ENCODE data around the gene EEF2K. TPM values are rescaled to one million over a fixed set of nuclear protein-coding genes. Genes with fewer than 3 reads are reported as not detected.

EEF2K gene
- total and polyA plus RNA-seq, 2 of the 13 experiments (the other 11 are each of a cell fraction or from before 2014, with no cell fraction given), result 22.0 to 23.8 TPM

DNA sequence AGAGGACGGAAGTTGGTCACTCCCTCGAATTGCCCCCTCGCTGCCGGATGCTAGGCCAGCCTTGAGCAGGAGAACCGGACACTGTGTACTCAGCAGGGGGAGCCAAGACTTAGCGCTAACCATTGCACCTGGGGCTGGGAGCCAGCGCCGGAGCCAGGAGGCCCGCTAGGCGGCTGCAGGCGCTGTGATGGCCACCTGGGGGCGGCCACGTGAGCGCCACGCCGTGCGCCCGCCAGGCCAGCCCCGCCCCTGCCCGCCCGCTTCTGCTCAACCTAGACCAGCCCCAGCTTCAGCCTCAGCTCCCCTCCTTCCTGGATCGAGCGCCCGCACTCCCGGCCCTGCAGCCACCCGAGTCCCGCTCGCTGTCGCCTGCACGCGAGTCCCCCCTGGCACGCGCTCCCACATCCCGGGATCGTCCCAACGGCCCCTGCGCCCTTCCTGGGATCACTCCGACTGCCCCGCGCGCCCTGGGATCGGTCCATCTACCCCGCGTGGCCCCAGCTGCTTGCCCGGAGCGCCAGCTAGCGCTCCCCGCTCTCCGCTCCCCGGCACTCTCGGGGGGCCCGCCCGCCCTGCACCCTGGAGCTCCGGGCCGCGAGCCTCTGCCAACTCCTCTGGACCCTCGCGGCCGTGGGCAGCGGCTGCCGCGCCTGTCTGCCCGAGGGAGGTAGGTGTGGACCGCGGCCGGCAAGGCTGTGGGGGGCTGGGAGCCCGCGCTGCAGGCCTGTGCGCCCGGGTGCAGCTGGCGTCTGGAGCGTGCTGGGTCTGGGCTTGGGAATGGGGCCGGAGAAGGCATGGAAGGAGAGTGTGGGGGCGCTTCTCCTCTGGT lies at the start of gene EEF2K (continued):
- TF ChIP-seq ZNF136 (CRISPR knock-in tag; IDR thresholded peaks at IDR 0.05; ENCODE audit: low read depth) (0 out of 2 replicates have a peak, but pooled peaks have one; percentile 66), RBM39 (IDR thresholded peaks at IDR 0.05; ENCODE audit: low read depth, low read length, poor library complexity, severe bottlenecking) (peak; percentile 34), ZNF709 (CRISPR knock-in tag; IDR thresholded peaks at IDR 0.05) (peak; percentile 98; the same call in 1 of the 2 replicates), ERF (CRISPR knock-in tag; IDR thresholded peaks at IDR 0.05) (peak; percentile 99), ZZZ3 (CRISPR knock-in tag; IDR thresholded peaks at IDR 0.05; ENCODE audit: borderline replicate concordance) (0 out of 2 replicates have a peak, but pooled peaks have one; percentile 58), SOX5 (CRISPR knock-in tag; IDR thresholded peaks at IDR 0.05; ENCODE audit: borderline replicate concordance) (peak; percentile 86), ZNF160 (CRISPR knock-in tag; IDR thresholded peaks at IDR 0.05) (peak; percentile 94; the same call in 1 of the 2 replicates), ZNF124 (CRISPR knock-in tag; IDR thresholded peaks at IDR 0.05) (peak; percentile 95; the same call in 1 of the 2 replicates), KLF6 (CRISPR knock-in tag; IDR thresholded peaks at IDR 0.05) (peak; percentile 95), ZSCAN25 (CRISPR knock-in tag; IDR thresholded peaks at IDR 0.05) (peak; percentile 96), ZNF562 (CRISPR knock-in tag; IDR thresholded peaks at IDR 0.05; ENCODE audit: borderline replicate concordance) (no peak), ZNF253 (CRISPR knock-in tag; IDR thresholded peaks at IDR 0.05; ENCODE audit: borderline replicate concordance) (peak; percentile 79; the same call in 1 of the 2 replicates), HMGA1 (CRISPR knock-in tag; conservative IDR thresholded peaks at IDR 0.05) (no peak), TOPORS (CRISPR knock-in tag; IDR thresholded peaks at IDR 0.05) (peak; percentile 97), ZNF652 (CRISPR knock-in tag; IDR thresholded peaks at IDR 0.05; ENCODE audit: borderline replicate concordance, low read depth) (no peak), ZFP41 (CRISPR knock-in tag; IDR thresholded peaks at IDR 0.05; ENCODE audit: borderline replicate concordance) (peak; percentile 95), RFXAP (CRISPR knock-in tag; IDR thresholded peaks at IDR 0.05; ENCODE audit: borderline replicate concordance) (peak; percentile 97), JDP2 (CRISPR knock-in tag; IDR thresholded peaks at IDR 0.05; ENCODE audit: borderline replicate concordance) (no peak; the same call in 1 of the 2 replicates)
- TF ChIP-seq, protein P1, sequence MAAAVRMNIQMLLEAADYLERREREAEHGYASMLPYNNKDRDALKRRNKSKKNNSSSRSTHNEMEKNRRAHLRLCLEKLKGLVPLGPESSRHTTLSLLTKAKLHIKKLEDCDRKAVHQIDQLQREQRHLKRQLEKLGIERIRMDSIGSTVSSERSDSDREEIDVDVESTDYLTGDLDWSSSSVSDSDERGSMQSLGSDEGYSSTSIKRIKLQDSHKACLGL (CRISPR knock-in tag; IDR thresholded peaks at IDR 0.05), result peak; percentile 77; the same call in 1 of the 2 replicates
- TF ChIP-seq, protein P2, sequence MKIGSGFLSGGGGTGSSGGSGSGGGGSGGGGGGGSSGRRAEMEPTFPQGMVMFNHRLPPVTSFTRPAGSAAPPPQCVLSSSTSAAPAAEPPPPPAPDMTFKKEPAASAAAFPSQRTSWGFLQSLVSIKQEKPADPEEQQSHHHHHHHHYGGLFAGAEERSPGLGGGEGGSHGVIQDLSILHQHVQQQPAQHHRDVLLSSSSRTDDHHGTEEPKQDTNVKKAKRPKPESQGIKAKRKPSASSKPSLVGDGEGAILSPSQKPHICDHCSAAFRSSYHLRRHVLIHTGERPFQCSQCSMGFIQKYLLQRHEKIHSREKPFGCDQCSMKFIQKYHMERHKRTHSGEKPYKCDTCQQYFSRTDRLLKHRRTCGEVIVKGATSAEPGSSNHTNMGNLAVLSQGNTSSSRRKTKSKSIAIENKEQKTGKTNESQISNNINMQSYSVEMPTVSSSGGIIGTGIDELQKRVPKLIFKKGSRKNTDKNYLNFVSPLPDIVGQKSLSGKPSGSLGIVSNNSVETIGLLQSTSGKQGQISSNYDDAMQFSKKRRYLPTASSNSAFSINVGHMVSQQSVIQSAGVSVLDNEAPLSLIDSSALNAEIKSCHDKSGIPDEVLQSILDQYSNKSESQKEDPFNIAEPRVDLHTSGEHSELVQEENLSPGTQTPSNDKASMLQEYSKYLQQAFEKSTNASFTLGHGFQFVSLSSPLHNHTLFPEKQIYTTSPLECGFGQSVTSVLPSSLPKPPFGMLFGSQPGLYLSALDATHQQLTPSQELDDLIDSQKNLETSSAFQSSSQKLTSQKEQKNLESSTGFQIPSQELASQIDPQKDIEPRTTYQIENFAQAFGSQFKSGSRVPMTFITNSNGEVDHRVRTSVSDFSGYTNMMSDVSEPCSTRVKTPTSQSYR (CRISPR knock-in tag; IDR thresholded peaks at IDR 0.05; ENCODE audit: borderline replicate concordance), result peak; percentile 41; the same call in 1 of the 2 replicates
- TF ChIP-seq, protein P3, sequence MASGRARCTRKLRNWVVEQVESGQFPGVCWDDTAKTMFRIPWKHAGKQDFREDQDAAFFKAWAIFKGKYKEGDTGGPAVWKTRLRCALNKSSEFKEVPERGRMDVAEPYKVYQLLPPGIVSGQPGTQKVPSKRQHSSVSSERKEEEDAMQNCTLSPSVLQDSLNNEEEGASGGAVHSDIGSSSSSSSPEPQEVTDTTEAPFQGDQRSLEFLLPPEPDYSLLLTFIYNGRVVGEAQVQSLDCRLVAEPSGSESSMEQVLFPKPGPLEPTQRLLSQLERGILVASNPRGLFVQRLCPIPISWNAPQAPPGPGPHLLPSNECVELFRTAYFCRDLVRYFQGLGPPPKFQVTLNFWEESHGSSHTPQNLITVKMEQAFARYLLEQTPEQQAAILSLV (CRISPR knock-in tag; IDR thresholded peaks at IDR 0.05; ENCODE audit: borderline replicate concordance), result peak; percentile 99
- TF ChIP-seq, protein P4, sequence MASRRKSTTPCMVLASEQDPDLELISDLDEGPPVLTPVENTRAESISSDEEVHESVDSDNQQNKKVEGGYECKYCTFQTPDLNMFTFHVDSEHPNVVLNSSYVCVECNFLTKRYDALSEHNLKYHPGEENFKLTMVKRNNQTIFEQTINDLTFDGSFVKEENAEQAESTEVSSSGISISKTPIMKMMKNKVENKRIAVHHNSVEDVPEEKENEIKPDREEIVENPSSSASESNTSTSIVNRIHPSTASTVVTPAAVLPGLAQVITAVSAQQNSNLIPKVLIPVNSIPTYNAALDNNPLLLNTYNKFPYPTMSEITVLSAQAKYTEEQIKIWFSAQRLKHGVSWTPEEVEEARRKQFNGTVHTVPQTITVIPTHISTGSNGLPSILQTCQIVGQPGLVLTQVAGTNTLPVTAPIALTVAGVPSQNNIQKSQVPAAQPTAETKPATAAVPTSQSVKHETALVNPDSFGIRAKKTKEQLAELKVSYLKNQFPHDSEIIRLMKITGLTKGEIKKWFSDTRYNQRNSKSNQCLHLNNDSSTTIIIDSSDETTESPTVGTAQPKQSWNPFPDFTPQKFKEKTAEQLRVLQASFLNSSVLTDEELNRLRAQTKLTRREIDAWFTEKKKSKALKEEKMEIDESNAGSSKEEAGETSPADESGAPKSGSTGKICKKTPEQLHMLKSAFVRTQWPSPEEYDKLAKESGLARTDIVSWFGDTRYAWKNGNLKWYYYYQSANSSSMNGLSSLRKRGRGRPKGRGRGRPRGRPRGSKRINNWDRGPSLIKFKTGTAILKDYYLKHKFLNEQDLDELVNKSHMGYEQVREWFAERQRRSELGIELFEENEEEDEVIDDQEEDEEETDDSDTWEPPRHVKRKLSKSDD (CRISPR knock-in tag; IDR thresholded peaks at IDR 0.05; ENCODE audit: low read depth), result 0 out of 2 replicates have a peak, but pooled peaks have one; percentile 51

Data from HepG2 (cell line).